ENCODE data around the gene B3GAT2.

The B3GAT2 gene

DNA sequence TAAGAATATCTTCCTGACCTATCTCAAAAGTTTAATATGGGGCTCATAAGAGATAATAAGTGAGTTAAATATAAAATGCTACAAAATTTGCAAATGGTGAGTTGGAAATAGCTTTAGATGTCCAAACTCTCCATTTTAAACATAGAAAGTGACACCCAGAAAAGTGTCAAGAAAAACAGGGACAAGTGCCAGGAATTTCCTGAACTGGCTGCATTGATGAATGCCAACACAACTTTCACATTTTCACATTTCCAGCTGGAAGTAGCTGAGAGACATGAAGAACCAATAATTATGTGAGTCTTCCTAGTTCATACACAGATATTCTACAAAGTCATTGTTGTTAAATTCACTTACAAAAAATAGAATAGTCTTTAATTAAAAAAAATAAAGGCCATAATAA lies 38.6 kb upstream of the B3GAT2 start:
- no peak for ATAC-seq
- TF ChIP-seq, protein P1, sequence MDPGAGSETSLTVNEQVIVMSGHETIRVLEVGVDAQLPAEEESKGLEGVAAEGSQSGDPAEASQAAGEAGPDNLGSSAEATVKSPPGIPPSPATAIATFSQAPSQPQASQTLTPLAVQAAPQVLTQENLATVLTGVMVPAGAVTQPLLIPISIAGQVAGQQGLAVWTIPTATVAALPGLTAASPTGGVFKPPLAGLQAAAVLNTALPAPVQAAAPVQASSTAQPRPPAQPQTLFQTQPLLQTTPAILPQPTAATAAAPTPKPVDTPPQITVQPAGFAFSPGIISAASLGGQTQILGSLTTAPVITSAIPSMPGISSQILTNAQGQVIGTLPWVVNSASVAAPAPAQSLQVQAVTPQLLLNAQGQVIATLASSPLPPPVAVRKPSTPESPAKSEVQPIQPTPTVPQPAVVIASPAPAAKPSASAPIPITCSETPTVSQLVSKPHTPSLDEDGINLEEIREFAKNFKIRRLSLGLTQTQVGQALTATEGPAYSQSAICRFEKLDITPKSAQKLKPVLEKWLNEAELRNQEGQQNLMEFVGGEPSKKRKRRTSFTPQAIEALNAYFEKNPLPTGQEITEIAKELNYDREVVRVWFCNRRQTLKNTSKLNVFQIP (CRISPR knock-in tag; IDR thresholded peaks at IDR 0.05; ENCODE audit: borderline replicate concordance, low read depth): no peak
- TF ChIP-seq ZC3H10 (CRISPR knock-in tag; IDR thresholded peaks at IDR 0.05) (no peak), PPARA (CRISPR knock-in tag; IDR thresholded peaks at IDR 0.05; ENCODE audit: borderline replicate concordance) (no peak), ZFP30 (CRISPR knock-in tag; IDR thresholded peaks at IDR 0.05) (no peak), TCF4 (CRISPR knock-in tag; IDR thresholded peaks at IDR 0.05; ENCODE audit: borderline replicate concordance) (no peak), TOX (CRISPR knock-in tag; IDR thresholded peaks at IDR 0.05; ENCODE audit: borderline replicate concordance) (no peak), RARB (CRISPR knock-in tag; IDR thresholded peaks at IDR 0.05) (no peak), SNAI2 (CRISPR knock-in tag; IDR thresholded peaks at IDR 0.05) (no peak), ESRRG (CRISPR knock-in tag; IDR thresholded peaks at IDR 0.05) (no peak), BACH2 (CRISPR knock-in tag; IDR thresholded peaks at IDR 0.05; ENCODE audit: borderline replicate concordance) (no peak), ISL1 (CRISPR knock-in tag; IDR thresholded peaks at IDR 0.05) (no peak), ZFP3 (CRISPR knock-in tag; IDR thresholded peaks at IDR 0.05) (no peak), CSDC2 (CRISPR knock-in tag; IDR thresholded peaks at IDR 0.05) (no peak), ZNF565 (CRISPR knock-in tag; conservative IDR thresholded peaks at IDR 0.05; ENCODE audit: low read depth) (no peak), ZNF8 (CRISPR knock-in tag; IDR thresholded peaks at IDR 0.05) (no peak), ZNF70 (CRISPR knock-in tag; IDR thresholded peaks at IDR 0.05) (no peak)
- TF ChIP-seq, protein P2, sequence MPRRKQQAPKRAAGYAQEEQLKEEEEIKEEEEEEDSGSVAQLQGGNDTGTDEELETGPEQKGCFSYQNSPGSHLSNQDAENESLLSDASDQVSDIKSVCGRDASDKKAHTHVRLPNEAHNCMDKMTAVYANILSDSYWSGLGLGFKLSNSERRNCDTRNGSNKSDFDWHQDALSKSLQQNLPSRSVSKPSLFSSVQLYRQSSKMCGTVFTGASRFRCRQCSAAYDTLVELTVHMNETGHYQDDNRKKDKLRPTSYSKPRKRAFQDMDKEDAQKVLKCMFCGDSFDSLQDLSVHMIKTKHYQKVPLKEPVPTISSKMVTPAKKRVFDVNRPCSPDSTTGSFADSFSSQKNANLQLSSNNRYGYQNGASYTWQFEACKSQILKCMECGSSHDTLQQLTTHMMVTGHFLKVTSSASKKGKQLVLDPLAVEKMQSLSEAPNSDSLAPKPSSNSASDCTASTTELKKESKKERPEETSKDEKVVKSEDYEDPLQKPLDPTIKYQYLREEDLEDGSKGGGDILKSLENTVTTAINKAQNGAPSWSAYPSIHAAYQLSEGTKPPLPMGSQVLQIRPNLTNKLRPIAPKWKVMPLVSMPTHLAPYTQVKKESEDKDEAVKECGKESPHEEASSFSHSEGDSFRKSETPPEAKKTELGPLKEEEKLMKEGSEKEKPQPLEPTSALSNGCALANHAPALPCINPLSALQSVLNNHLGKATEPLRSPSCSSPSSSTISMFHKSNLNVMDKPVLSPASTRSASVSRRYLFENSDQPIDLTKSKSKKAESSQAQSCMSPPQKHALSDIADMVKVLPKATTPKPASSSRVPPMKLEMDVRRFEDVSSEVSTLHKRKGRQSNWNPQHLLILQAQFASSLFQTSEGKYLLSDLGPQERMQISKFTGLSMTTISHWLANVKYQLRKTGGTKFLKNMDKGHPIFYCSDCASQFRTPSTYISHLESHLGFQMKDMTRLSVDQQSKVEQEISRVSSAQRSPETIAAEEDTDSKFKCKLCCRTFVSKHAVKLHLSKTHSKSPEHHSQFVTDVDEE (CRISPR knock-in tag; IDR thresholded peaks at IDR 0.05): no peak
- TF ChIP-seq, protein P3, sequence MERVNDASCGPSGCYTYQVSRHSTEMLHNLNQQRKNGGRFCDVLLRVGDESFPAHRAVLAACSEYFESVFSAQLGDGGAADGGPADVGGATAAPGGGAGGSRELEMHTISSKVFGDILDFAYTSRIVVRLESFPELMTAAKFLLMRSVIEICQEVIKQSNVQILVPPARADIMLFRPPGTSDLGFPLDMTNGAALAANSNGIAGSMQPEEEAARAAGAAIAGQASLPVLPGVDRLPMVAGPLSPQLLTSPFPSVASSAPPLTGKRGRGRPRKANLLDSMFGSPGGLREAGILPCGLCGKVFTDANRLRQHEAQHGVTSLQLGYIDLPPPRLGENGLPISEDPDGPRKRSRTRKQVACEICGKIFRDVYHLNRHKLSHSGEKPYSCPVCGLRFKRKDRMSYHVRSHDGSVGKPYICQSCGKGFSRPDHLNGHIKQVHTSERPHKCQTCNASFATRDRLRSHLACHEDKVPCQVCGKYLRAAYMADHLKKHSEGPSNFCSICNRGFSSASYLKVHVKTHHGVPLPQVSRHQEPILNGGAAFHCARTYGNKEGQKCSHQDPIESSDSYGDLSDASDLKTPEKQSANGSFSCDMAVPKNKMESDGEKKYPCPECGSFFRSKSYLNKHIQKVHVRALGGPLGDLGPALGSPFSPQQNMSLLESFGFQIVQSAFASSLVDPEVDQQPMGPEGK (CRISPR knock-in tag; IDR thresholded peaks at IDR 0.05; ENCODE audit: borderline replicate concordance): no peak
- TF ChIP-seq, protein P4, sequence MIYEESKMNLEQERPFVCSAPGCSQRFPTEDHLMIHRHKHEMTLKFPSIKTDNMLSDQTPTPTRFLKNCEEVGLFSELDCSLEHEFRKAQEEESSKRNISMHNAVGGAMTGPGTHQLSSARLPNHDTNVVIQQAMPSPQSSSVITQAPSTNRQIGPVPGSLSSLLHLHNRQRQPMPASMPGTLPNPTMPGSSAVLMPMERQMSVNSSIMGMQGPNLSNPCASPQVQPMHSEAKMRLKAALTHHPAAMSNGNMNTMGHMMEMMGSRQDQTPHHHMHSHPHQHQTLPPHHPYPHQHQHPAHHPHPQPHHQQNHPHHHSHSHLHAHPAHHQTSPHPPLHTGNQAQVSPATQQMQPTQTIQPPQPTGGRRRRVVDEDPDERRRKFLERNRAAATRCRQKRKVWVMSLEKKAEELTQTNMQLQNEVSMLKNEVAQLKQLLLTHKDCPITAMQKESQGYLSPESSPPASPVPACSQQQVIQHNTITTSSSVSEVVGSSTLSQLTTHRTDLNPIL (CRISPR knock-in tag; IDR thresholded peaks at IDR 0.05; ENCODE audit: low read depth): no peak
- TF ChIP-seq, protein P5, sequence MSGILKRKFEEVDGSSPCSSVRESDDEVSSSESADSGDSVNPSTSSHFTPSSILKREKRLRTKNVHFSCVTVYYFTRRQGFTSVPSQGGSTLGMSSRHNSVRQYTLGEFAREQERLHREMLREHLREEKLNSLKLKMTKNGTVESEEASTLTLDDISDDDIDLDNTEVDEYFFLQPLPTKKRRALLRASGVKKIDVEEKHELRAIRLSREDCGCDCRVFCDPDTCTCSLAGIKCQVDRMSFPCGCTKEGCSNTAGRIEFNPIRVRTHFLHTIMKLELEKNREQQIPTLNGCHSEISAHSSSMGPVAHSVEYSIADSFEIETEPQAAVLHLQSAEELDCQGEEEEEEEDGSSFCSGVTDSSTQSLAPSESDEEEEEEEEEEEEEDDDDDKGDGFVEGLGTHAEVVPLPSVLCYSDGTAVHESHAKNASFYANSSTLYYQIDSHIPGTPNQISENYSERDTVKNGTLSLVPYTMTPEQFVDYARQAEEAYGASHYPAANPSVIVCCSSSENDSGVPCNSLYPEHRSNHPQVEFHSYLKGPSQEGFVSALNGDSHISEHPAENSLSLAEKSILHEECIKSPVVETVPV (CRISPR knock-in tag; IDR thresholded peaks at IDR 0.05): no peak

DNA sequence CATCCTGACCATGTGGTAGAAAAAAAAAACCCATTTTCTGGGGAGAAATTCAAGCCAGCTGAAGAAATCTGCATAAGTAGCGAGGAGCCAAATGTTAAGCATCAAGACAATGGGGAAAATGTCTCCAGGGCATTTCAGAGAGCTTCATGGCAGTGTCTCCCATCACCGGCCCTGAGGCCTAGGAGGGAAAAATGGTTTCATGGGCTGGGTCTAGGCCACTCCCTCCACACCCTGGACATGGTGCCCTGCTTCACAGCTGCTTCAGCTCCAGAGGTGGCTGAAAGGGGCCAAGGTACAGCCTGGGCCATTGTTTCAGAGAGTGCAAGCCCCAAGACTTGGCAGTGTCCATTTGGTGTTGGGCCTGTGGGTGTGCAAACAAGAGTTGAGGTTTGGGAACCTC lies 34.4 kb upstream of the B3GAT2 start:
- no peak for ATAC-seq
- TF ChIP-seq ZNF8 (CRISPR knock-in tag; IDR thresholded peaks at IDR 0.05) (no peak), GLIS3 (CRISPR knock-in tag; IDR thresholded peaks at IDR 0.05) (no peak), PPARA (CRISPR knock-in tag; IDR thresholded peaks at IDR 0.05; ENCODE audit: borderline replicate concordance) (no peak), ZNF70 (CRISPR knock-in tag; IDR thresholded peaks at IDR 0.05) (no peak)
- TF ChIP-seq, protein P1 (CRISPR knock-in tag; IDR thresholded peaks at IDR 0.05; ENCODE audit: borderline replicate concordance, low read depth): no peak
